Measurements from ENCODE around the gene CRTAC1. TPM values are rescaled to one million over a fixed set of nuclear protein-coding genes. Genes with fewer than 3 reads are reported as not detected.

Gene CRTAC1
- total RNA-seq, 4 donors from 2014 or later, result 17.5 to 35.1 (median 22.9) TPM

- no peaks in the 10 kb centered on the region for H3K4me1 ChIP-seq
- H3K4me3 ChIP-seq, result no peak overlapping the region
- H3K36me3 ChIP-seq, result no peaks in the 10 kb centered on the region
- peaks cover 0 to 9% of the 10 kb centered on the region in 2 donors for H3K27me3 ChIP-seq
- 76 to 78% methylated on average over 5 of the region's 5 CpGs for WGBS, 2 donors
- H3K9me3 ChIP-seq, result no peaks in the 10 kb centered on the region
- TF ChIP-seq CTCF (IDR thresholded peaks at IDR 0.05), result no peak
- no peak for TF ChIP-seq POLR2A (IDR thresholded peaks at IDR 0.05)
- TF ChIP-seq EP300 (IDR thresholded peaks at IDR 0.05), result no peak
- no peak for DNase-seq (ENCODE audit: low spot score in 2 of 2)
- no peak overlapping the region for H3K27ac ChIP-seq
These were observed 65.7 kb downstream of the CRTAC1 start for GRCh38 chr10:97964748-97965147.

- DNase-seq (ENCODE audit: low spot score in 2 of 2), result no peak
- TF ChIP-seq POLR2A (IDR thresholded peaks at IDR 0.05) (no peak), CTCF (IDR thresholded peaks at IDR 0.05) (no peak), EP300 (IDR thresholded peaks at IDR 0.05) (no peak)
- no peak overlapping the region for H3K27ac ChIP-seq
- H3K27me3 ChIP-seq, result peaks cover 0 to 15% of the 10 kb centered on the region in 2 donors
- H3K4me3 ChIP-seq, result no peak overlapping the region
- no peaks in the 10 kb centered on the region for H3K36me3 ChIP-seq
- no peaks in the 10 kb centered on the region for H3K4me1 ChIP-seq
- H3K9me3 ChIP-seq, result no peaks in the 10 kb centered on the region
- 71 to 81% methylated on average over 7 of the region's 7 CpGs for WGBS, 2 donors
These were observed 68.5 kb downstream of the CRTAC1 start for GRCh38 chr10:97961945-97962344.

GRCh38 chr10:97960269-97961056 is 70.0 kb downstream of the CRTAC1 start:
- Histone ChIP-seq H3K27ac (no peak overlapping the region), H3K9me3 (no peaks in the 10 kb centered on the region), H3K36me3 (no peaks in the 10 kb centered on the region), H3K4me1 (no peaks in the 10 kb centered on the region), H3K27me3 (peaks cover 0 to 15% of the 10 kb centered on the region in 2 donors), H3K4me3 (no peak overlapping the region)
- TF ChIP-seq POLR2A (IDR thresholded peaks at IDR 0.05) (no peak), EP300 (IDR thresholded peaks at IDR 0.05) (no peak), CTCF (IDR thresholded peaks at IDR 0.05) (no peak)
- 60 to 61% methylated on average over 4 of the region's 4 CpGs for WGBS, 2 donors
- no peak for DNase-seq (ENCODE audit: low spot score in 2 of 2)

GRCh38 chr10:97949462-97949861 is 81.0 kb downstream of the CRTAC1 start:
- H3K36me3 ChIP-seq, result no peaks in the 10 kb centered on the region
- TF ChIP-seq EP300 (IDR thresholded peaks at IDR 0.05), result no peak
- no peak for TF ChIP-seq POLR2A (IDR thresholded peaks at IDR 0.05)
- peaks cover 0 to 6% (median 0%) of the 10 kb centered on the region in 4 donors for H3K9me3 ChIP-seq
- no peaks in the 10 kb centered on the region for H3K4me1 ChIP-seq
- WGBS, 2 donors, result 65 to 76% methylated on average over 4 of the region's 4 CpGs
- no peak overlapping the region for H3K4me3 ChIP-seq
- DNase-seq (ENCODE audit: low spot score in 2 of 2), result no peak
- H3K27ac ChIP-seq, result no peak overlapping the region
- no peaks in the 10 kb centered on the region for H3K27me3 ChIP-seq

GRCh38 chr10:97948822-97949221 is 81.6 kb downstream of the CRTAC1 start:
- TF ChIP-seq EP300 (IDR thresholded peaks at IDR 0.05), result no peak
- no peak for TF ChIP-seq CTCF (IDR thresholded peaks at IDR 0.05)
- no peak for TF ChIP-seq POLR2A (IDR thresholded peaks at IDR 0.05)
- 65 to 79% methylated on average over 4 of the region's 4 CpGs for WGBS, 2 donors
- Histone ChIP-seq H3K36me3 (no peaks in the 10 kb centered on the region), H3K4me1 (no peaks in the 10 kb centered on the region), H3K27me3 (no peaks in the 10 kb centered on the region), H3K27ac (no peak overlapping the region), H3K4me3 (no peak overlapping the region), H3K9me3 (peaks cover 0 to 10% (median 0%) of the 10 kb centered on the region in 4 donors)
- no peak for DNase-seq (ENCODE audit: low spot score in 2 of 2)
